H1 (cell line): ENCODE data around the gene GRIP2. TPM values are rescaled to one million over a fixed set of nuclear protein-coding genes. Genes with fewer than 3 reads are reported as not detected.

Experiments
- CTCF ChIA-PET: fragments of 300-600 bp; sonication (Branson Sonifier 250); formaldehyde crosslinking; loops from one replicate; lab custom pipeline; 2021; ENCODE audit not compliant: partially characterized antibody; lab: Charles Lee
- POLR2A ChIA-PET: fragments of 300-600 bp; sonication (Branson Sonifier 250); formaldehyde crosslinking; loops from one replicate; lab custom pipeline; 2021; ENCODE audit warnings: inconsistent platforms; ENCODE audit not compliant: partially characterized antibody; lab: Charles Lee
- DNase-seq, 2 experiments: peaks; one replicate each; pipeline versions ENCODE4 v3.0.0 to v3.0.0-alpha.2; 2010 to 2022; ENCODE audit warnings: low spot score in 2 of 2, low read depth in 1 of 2, mixed read lengths in 1 of 2
- FAIRE-seq: peaks from 2 replicates; lab custom pipeline; 2011; peaks lifted over from hg19 to GRCh38; lab: Jason Lieb, UNC
- H2AFZ ChIP-seq: 2 replicates; pipeline ENCODE4 v1.8.1; 2012; ENCODE audit warnings: low read length, inconsistent platforms
- H2AK5ac ChIP-seq: 2 replicates; pipeline ENCODE4 v1.6.1; 2013; ENCODE audit warnings: low read depth, low read length
- H2BK120ac ChIP-seq: replicated peaks from 2 replicates; pipeline ENCODE3; 2013; ENCODE audit warnings: low read depth, low read length, inconsistent platforms
- H2BK12ac ChIP-seq: 2 replicates; pipeline ENCODE4 v1.6.1; 2013; ENCODE audit warnings: low read depth, low read length
- H2BK15ac ChIP-seq: 2 replicates; pipeline ENCODE4 v1.6.1; 2013; ENCODE audit warnings: low read length
- H2BK20ac ChIP-seq: 2 replicates; pipeline ENCODE4 v1.6.1; 2013; ENCODE audit warnings: low read length
- H2BK5ac ChIP-seq: 2 replicates; pipeline ENCODE4 v1.6.1; 2013; ENCODE audit warnings: low read depth, low read length
- H3K14ac ChIP-seq: 2 replicates; pipeline ENCODE4 v1.6.1; 2013; ENCODE audit warnings: inconsistent platforms; ENCODE audit not compliant: insufficient read length
- H3K18ac ChIP-seq: 2 replicates; pipeline ENCODE4 v1.6.1; 2013; ENCODE audit warnings: low read length; ENCODE audit errors: extremely low read depth
- H3K23ac ChIP-seq: 2 replicates; pipeline ENCODE4 v1.6.1; 2013; ENCODE audit warnings: inconsistent platforms; ENCODE audit not compliant: insufficient read length
- H3K23me2 ChIP-seq: 2 replicates; pipeline ENCODE4 v1.6.1; 2013; ENCODE audit warnings: low read depth, low read length
- H3K27ac ChIP-seq: 2 replicates; pipeline ENCODE4 v1.6.1; 2011; ENCODE audit warnings: low read depth, low read length, inconsistent platforms
- H3K27me3 ChIP-seq, 4 experiments: replicated peaks in 1 of 4; 1 replicate in 1 of 4; 2 replicates in 3 of 4; pipeline versions ENCODE4 v1.6.1 to v1.8.1; 2011 to 2013; ENCODE audit warnings: low read length in 3 of 4, mild to moderate bottlenecking in 3 of 4, inconsistent platforms in 2 of 4, mixed read lengths in 2 of 4, moderate library complexity in 1 of 4; ENCODE audit not compliant: control insufficient read depth in 3 of 4, insufficient read depth in 3 of 4; ENCODE audit errors: extremely low read depth in 1 of 4
- H3K36me3 ChIP-seq, 4 experiments: 2 replicates each; pipeline versions ENCODE4 v1.6.1 to v1.8.1; 2011 to 2013; ENCODE audit warnings: mild to moderate bottlenecking in 4 of 4, low read length in 3 of 4, moderate library complexity in 2 of 4, control low read depth in 1 of 4, inconsistent platforms in 1 of 4; ENCODE audit not compliant: insufficient read depth in 4 of 4, control insufficient read depth in 2 of 4
- H3K4ac ChIP-seq: replicated peaks from 2 replicates; pipeline ENCODE3; 2013; ENCODE audit warnings: low read length, low read depth, mixed read lengths, inconsistent platforms; ENCODE audit not compliant: insufficient read length
- H3K4me1 ChIP-seq, 4 experiments: replicated peaks in 1 of 4; 1 replicate in 1 of 4; 2 replicates in 3 of 4; pipeline versions ENCODE4 v1.6.1 to v1.8.1; 2011 to 2013; ENCODE audit warnings: low read length in 3 of 4, inconsistent platforms in 2 of 4, mixed read lengths in 1 of 4; ENCODE audit not compliant: insufficient read depth in 4 of 4, control insufficient read depth in 3 of 4
- H3K4me2 ChIP-seq, 2 experiments: 2 replicates each; pipeline versions ENCODE4 v1.6.1 to v1.8.1; 2011 to 2013; ENCODE audit warnings: low read depth in 2 of 2, low read length in 2 of 2, control low read depth in 1 of 2, inconsistent platforms in 1 of 2, mild to moderate bottlenecking in 1 of 2; ENCODE audit not compliant: insufficient read depth in 1 of 2
- H3K4me3 ChIP-seq, 4 experiments: fragments of 200-600, 300-600 bp in 1 of 4; sonication (generic), shearing (Covaris generic), sonication (Bioruptor Twin) in 1 of 4; 2 replicates each; pipeline versions ENCODE4 v1.5.1 to v1.8.1; 2011 to 2016; ENCODE audit warnings: low read length in 4 of 4, low read depth in 3 of 4, control low read depth in 2 of 4, inconsistent platforms in 2 of 4, mild to moderate bottlenecking in 2 of 4, mixed read lengths in 1 of 4, moderate library complexity in 1 of 4; ENCODE audit not compliant: insufficient read depth in 2 of 4; ENCODE audit errors: extremely low read depth in 1 of 4
- H3K56ac ChIP-seq: replicated peaks from 2 replicates; pipeline ENCODE3; 2013; ENCODE audit warnings: low read depth, mild to moderate bottlenecking, mixed read lengths, low read length, inconsistent platforms; ENCODE audit not compliant: insufficient read length
- H3K79me1 ChIP-seq: 2 replicates; pipeline ENCODE4 v1.6.1; 2013; ENCODE audit warnings: low read depth, low read length, control low read depth
- H3K79me2 ChIP-seq, 2 experiments: 2 replicates each; pipeline versions ENCODE4 v1.6.1 to v1.8.1; 2012 to 2013; ENCODE audit warnings: low read length in 2 of 2, mild to moderate bottlenecking in 2 of 2, inconsistent platforms in 1 of 2; ENCODE audit not compliant: insufficient read depth in 2 of 2, control insufficient read depth in 1 of 2
- H3K9ac ChIP-seq, 4 experiments: replicated peaks in 1 of 4; 1 replicate in 1 of 4; 2 replicates in 3 of 4; pipeline versions ENCODE4 v1.6.1 to v1.8.1; 2011 to 2013; ENCODE audit warnings: low read depth in 3 of 4, low read length in 3 of 4, control low read depth in 2 of 4, mild to moderate bottlenecking in 2 of 4, moderate library complexity in 2 of 4, inconsistent platforms in 1 of 4; ENCODE audit errors: extremely low read depth in 1 of 4
- H3K9me3 ChIP-seq, 2 experiments: 2 replicates each; pipeline versions ENCODE4 v1.6.1 to v1.8.1; 2012 to 2013; ENCODE audit warnings: mild to moderate bottlenecking in 2 of 2, moderate library complexity in 2 of 2, control low read depth in 1 of 2, inconsistent platforms in 1 of 2, low read depth in 1 of 2, low read length in 1 of 2, mixed read lengths in 1 of 2; ENCODE audit not compliant: insufficient read depth in 2 of 2
- H4K20me1 ChIP-seq, 2 experiments: replicated peaks in 1 of 2; 2 replicates each; pipeline versions ENCODE3 to v1.8.1; 2011 to 2013; ENCODE audit warnings: inconsistent platforms in 2 of 2, low read length in 2 of 2, mild to moderate bottlenecking in 1 of 2; ENCODE audit not compliant: insufficient read depth in 2 of 2, control insufficient read depth in 1 of 2
- H4K5ac ChIP-seq: 2 replicates; pipeline ENCODE4 v1.6.1; 2013; ENCODE audit warnings: low read length, low read depth, mixed read lengths, inconsistent platforms; ENCODE audit not compliant: insufficient read length
- H4K8ac ChIP-seq: 2 replicates; pipeline ENCODE4 v1.8.0; 2013; ENCODE audit warnings: mild to moderate bottlenecking, moderate library complexity, low read length, inconsistent platforms; ENCODE audit not compliant: insufficient read depth; ENCODE audit errors: extremely low read depth
- H4K91ac ChIP-seq: replicated peaks from 2 replicates; pipeline ENCODE3; 2013; ENCODE audit warnings: low read length, mixed read lengths, inconsistent platforms; ENCODE audit not compliant: insufficient read length
- EZH2 ChIP-seq: fragments of 200-600 bp; sonication (generic); IDR thresholded peaks from 2 replicates; pipeline ENCODE4 v1.7.1; 2012; ENCODE audit warnings: low read depth, mild to moderate bottlenecking, moderate library complexity, low read length, inconsistent platforms; ENCODE audit not compliant: severe bottlenecking
- FOSL1 ChIP-seq: IDR thresholded peaks from 2 replicates; pipeline ENCODE4 v1.6.1; 2011; ENCODE audit warnings: mild to moderate bottlenecking, low read depth, low read length, moderate library complexity; ENCODE audit not compliant: insufficient read depth
- KDM1A ChIP-seq: fragments of 200-600, 300-600 bp; sonication (generic); IDR thresholded peaks from 2 replicates; pipeline ENCODE4 v1.7.1; 2016; ENCODE audit warnings: mild to moderate bottlenecking, low read length, borderline replicate concordance
- POLR2A ChIP-seq, 2 experiments: IDR thresholded peaks; 1 replicate in 1 of 2; 2 replicates in 1 of 2; pipeline ENCODE4 v1.6.1; 2011; ENCODE audit warnings: low read depth in 2 of 2, low read length in 2 of 2, mild to moderate bottlenecking in 2 of 2; ENCODE audit errors: control extremely low read depth in 1 of 2
- WGBS, 2 experiments: shearing (Covaris generic) in 1 of 2; methylation state at CpG; one replicate each; pipeline versions ENCODE4 v1.1.6 to v1.1.7; 2013 to 2015; ENCODE audit warnings: low lambda C conversion rate in 2 of 2, mixed read lengths in 2 of 2, inconsistent platforms in 1 of 2, low coverage in 1 of 2, missing lambda C conversion rate in 1 of 2; ENCODE audit not compliant: insufficient replicate concordance in 2 of 2, insufficient coverage in 1 of 2, insufficient read length in 1 of 2; ENCODE audit errors: extremely low coverage in 1 of 2, missing lambda C conversion rate in 1 of 2; 5-methylcytosine and 5-hydroxymethylcytosine counted together
- polyA plus RNA-seq, 7 experiments: library from polyadenylated mRNA; depleted of rRNA in 3 of 7; stranded (reverse) in 5 of 7; unstranded in 2 of 7; fragments of >200 nt in 5 of 7; fragments of 200-250 nt in 2 of 7; gene quantifications; 1 replicate in 5 of 7; 2 replicates in 1 of 7; 4 replicates in 1 of 7; pipeline versions ENCODE4 v1.2.1 to v1.2.3, GENCODE V29; 2011 to 2013; ENCODE audit warnings: missing spikeins in 2 of 7, mixed read lengths in 2 of 7
- total RNA-seq: library from RNA; stranded (reverse); fragmentation: NEBNext Ultra II Directional; extraction: Animal tissue kit (Norgen Biotek cat#: 25700); gene quantifications from 2 replicates; pipeline ENCODE4 v1.2.1, GENCODE V29; 2021

GRIP2 gene
- total and polyA plus RNA-seq, 2 of the 8 experiments (the other 6 are each of a cell fraction or from before 2014, with no cell fraction given) = 2.5 to 6.4 TPM

DNA sequence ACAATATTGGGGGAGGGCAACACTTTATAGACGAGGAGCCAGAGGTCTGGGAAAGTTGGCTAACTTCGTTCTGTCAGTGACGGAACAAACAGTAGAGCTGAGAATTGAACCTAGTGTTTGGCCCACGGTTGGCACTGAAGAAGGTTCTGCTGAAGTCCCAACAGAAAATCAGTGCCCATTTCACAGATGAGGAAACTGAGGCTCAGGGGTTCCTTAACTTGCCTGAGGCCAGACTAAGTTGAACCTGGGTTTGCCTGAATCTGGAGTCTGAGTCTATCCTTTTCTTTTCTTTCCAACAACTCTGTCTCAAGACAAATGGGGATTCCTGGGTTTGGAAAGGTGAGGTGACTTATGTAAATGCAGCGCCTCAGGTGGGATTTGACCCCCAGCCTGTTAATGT lies 82.7 kb downstream of the GRIP2 start:
- H3K18ac ChIP-seq = no peak overlapping the region
- H3K23me2 ChIP-seq = no peaks in the 10 kb centered on the region
- peaks cover 6 to 15% of the 10 kb centered on the region in 2 experiments for H4K20me1 ChIP-seq
- WGBS, 2 experiments = 85% methylated on average over 5 of the region's 5 CpGs; no CpG with 5 or more reads in 1 of the 2 experiments
- no peak overlapping the region for H3K14ac ChIP-seq
- no peak overlapping the region for H2BK15ac ChIP-seq
- H3K56ac ChIP-seq = no peak overlapping the region
- no peak overlapping the region for H2AFZ ChIP-seq
- H3K4me1 ChIP-seq = peaks cover 2 to 3% (median 2%) of the 10 kb centered on the region in 4 experiments; a peak in 5 of 7 replicates
- CTCF ChIA-PET = interaction anchor here (0.9 to 5.3 kb wide), 9 partner anchors 10 to 254 kb away, joined by 3 to 29 read pairs (median 4); no protein-coding TSS in a partner anchor
- POLR2A ChIA-PET = interaction anchor here (1.1 to 4.7 kb wide), 4 partner anchors 24 to 62 kb away, joined by 3 to 25 read pairs (median 4); partner anchors contain the start of gene SLC6A6
- no peak overlapping the region for H3K9ac ChIP-seq
- H2BK5ac ChIP-seq = no peak overlapping the region; the same call in 1 of the 2 replicates
- H2BK20ac ChIP-seq = no peak overlapping the region
- TF ChIP-seq POLR2A (IDR thresholded peaks at IDR 0.05; ENCODE audit: control extremely low read depth in 1 of 2, low read depth in 2 of 2, low read length in 2 of 2) (peak in 1 of 2 experiments; percentile 8; a peak in 1 of 3 replicates), KDM1A (0 out of 2 replicates have a peak, but pooled peaks have one; percentile 85), FOSL1 (no peak), EZH2 (no peak)
- H2BK12ac ChIP-seq = no peak overlapping the region
- peaks cover 3% of the 10 kb centered on the region; the same call in 1 of the 2 replicates for H3K79me1 ChIP-seq
- no peak overlapping the region for H4K8ac ChIP-seq
- H3K4me2 ChIP-seq = 0 out of 4 replicates have a peak overlapping the region, but pooled peaks of 1 of the 2 experiments have one; percentile 27
- H3K9me3 ChIP-seq = no peaks in the 10 kb centered on the region
- H3K23ac ChIP-seq = no peak overlapping the region
- H4K5ac ChIP-seq = no peak overlapping the region
- H3K27ac ChIP-seq = no peak overlapping the region
- H2BK120ac ChIP-seq = no peak overlapping the region
- H3K4me3 ChIP-seq = no peak overlapping the region
- no peak overlapping the region for H3K4ac ChIP-seq
- no peak overlapping the region for H4K91ac ChIP-seq
- peaks cover 17 to 57% (median 34%) of the 10 kb centered on the region in 4 experiments for H3K36me3 ChIP-seq
- no peak overlapping the region for H2AK5ac ChIP-seq
- no peaks in the 10 kb centered on the region; a peak in 1 of 7 replicates for H3K27me3 ChIP-seq
- FAIRE-seq = no peak
- no peaks in the 10 kb centered on the region for H3K79me2 ChIP-seq
- no peak for DNase-seq
